HTERT RPE-1 (cell line): Measurements from ENCODE around the gene HNRNPA1L2.
"Not testable (repeated sequence)": the region's sequence is repeated elsewhere in the genome, so short reads cannot be mapped to it uniquely, and the experiment has no call there.

Experiments
- in situ Hi-C: fragments of 300-500 bp; cut with MboI; formaldehyde crosslinking; loops from 4 replicates; pipeline ENCODE4 v1.14.3; 2020; ENCODE audit warnings: low sequenced_read_pairs

The HNRNPA1L2 gene

DNA sequence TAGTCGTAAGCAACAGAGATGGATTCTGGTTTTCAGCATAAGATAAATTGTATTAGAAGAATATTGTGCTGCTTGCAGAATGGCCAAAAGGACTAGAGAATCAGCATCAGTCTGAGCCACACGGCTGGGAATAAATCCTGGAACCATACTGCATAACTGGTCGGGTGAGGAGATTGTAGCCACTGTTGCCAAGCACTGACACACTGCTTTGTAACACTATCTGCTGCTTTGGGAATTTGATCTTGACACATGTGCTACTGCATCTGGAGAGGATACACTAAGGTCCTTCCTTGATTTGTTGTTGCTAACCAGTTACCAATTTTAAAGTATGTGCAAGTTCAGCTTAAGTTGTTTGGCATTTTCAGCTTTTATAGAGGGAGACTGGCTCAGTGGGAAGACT lies 1.9 kb downstream of the HNRNPA1L2 start:
- in situ Hi-C loops: no loop called here

DNA sequence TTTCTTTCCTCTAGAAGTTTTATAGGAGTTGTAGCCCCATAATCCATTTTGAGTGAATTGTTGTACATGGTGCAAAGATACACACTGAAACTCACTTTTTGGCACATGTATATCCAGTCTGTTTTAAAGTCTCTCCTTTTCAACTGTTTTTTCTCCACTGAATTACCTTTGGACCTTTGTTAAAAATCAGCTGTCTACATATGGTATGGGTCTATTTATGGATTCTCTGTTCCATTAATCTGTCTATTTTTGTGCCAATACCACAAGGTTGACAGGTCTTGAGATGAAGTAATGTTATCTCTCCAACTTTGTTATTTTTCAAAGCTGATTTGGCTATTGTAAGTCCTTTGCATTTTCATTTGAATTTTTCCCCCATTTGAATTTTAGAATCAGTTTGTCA lies 4.7 kb downstream of the HNRNPA1L2 start:
- in situ Hi-C loops: no loop called here

DNA sequence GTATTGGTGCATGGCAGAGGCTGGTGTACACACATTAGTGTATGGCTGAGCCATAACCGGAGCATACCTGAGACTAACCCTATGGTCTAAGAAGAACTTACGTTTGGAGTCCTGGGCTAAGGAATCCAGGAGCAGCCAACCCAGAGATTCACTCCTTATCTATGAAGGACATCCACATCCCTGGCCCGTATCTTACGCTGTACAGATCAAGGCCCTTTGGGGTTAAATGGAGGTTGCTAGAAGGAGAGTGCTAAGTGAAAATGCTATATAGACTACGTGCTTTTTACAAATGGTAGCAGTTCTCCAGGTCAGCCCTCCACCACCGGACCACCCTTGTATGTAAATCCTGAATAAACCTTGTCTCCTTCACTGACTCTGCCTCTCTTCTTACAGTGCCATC lies 8.5 kb downstream of the HNRNPA1L2 start:
- in situ Hi-C loops: no loop called here

DNA sequence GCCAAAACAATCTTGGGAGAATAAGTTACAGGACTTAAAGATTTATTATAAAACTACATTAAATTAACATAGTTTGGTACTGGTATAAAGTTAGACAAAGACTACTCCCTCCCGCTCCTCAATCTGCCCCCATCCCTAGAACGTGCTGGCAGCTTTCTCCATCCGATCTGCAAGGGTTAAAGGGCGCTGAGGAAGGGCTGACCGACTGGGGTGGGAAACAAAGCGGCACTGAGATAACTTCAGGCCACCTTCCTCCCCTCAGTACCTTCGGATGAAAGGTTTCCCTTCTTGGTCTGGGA lies 9.6 kb downstream of the HNRNPA1L2 start:
- in situ Hi-C loops: no loop called here

DNA sequence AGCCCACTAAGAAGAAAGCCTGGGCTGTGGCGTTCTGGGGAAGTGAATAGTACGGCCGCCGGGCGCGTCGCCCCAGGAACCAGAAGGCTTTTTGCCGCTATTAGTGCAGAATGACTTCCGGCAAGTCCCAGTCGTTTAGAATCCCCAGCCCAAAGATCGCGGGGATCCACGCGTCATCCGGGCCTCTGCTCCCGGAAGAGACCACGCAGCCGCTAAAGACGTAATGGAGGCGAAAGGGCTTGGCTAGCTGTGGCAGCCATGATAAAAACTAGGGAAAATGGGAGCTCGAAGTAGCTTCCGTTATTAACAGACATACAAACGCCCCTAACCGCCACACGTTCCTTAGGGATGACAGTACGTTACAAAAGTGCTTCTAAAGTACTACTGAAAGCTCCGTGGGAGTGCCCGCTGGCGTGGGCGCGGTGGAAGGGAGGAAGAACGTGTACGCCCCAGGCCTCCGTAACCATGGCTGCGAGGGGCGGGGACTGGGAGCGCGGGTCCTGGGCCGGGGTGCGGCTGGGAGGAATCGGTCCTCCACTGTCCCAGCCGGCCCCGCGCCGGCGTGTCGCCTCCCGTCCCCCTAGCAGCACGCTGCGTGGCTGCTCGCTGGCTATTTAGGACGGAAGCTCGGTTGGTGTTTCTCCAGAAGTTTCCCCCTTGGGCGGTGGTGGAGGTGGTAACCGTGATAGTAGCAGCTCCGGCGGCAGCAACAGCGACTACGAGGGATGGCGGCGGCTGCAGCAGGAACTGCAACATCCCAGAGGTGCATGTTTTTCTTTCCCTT lies 10.2 kb downstream of the HNRNPA1L2 start, which contains the start of gene SUGT1:
SUGT1 (plus strand) TSS at position 641 of the 784 bp plus-strand sequence; CDS start at position 726, 85 bp downstream.
- in situ Hi-C loops: no loop called here

DNA sequence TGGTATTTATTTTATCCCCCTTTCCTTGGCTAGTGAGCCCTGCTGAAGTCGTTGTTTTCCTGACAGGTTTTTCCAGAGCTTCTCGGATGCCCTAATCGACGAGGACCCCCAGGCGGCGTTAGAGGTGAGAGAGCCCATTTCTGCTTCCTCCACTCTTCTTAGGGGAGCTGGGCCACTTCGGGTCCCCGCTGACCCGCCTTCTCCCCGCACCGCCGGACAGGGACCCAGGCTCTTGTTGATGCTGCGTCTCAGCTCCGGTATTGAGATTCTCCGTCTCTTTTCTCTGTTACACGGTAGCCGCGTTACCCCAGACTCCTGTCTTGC lies 10.7 kb downstream of the HNRNPA1L2 start:
- in situ Hi-C loops: no loop called here

DNA sequence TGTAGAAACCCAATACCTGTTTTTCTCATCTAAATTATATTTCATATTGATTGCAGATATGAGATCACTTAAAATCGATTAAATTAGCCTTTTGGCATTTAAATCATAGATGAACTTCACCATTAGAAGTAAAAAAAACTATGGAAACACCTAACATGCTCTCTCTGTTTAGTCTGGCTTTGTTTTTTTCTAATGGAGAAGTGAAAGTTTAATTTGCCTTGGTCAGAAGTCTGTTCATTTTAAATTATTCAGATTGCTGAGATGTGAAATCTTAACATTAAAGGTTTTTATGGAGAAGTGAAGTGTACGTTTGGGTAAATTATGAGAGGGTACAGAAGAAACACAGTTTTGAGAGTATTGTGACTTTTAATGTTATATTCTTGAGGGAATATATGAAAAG lies 17.1 kb downstream of the HNRNPA1L2 start:
- in situ Hi-C loops: no loop called here

DNA sequence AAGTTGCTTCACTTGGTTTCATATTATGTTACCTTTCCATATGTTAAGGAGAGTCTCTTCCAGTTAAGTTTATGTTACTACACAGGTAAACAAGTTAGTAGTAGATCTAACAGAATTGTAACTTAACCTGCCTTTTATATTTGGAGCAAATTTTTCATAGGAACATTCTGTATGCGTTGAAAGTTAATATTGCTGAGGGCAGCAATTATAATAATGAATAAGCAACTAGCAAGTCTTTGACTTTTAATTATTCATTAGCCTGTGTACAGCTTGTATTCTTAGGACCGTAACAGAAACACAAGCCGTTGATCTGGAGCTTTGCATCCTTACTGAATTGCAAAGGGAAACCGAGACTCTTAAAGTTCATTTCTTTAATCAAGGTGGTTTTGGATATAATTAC lies 22.0 kb downstream of the HNRNPA1L2 start:
- in situ Hi-C loops: no loop called here

DNA sequence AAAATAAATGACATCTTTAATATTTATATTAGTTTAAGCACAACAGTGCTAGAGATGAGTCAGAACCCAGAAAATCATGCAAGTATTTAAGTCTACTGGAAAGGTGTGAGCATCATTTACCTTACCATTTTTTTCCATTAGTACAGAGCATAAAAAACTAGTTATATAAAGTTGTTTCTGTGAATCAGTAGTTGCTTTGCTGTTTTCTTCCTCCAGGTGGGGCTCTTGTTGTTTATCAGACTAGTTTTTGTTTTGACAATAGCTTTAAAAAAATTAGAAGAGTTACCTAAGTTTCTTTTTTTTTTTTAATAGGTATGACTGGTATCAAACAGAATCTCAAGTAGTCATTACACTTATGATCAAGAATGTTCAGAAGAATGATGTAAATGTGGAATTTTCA lies 23.1 kb downstream of the HNRNPA1L2 start:
- in situ Hi-C loops: no loop called here

DNA sequence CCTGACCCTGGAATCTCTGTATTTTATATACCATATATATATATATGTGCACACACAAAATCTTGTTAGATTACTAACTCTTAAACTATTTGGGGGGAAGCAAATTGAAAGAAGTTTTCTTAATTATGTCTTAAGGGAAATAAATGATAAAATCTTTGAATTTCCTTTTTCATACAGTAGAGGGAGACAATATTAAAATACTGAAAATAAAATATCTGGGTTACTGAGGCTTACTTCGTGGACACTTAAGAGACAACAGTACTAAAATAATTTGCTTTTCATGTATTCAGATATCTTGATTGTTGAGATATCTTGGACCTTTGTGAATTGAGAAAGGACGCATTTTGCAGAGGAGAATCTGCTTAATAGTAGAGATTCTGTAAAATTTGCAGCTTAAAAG lies 27.4 kb downstream of the HNRNPA1L2 start:
- in situ Hi-C loops: no loop called here

DNA sequence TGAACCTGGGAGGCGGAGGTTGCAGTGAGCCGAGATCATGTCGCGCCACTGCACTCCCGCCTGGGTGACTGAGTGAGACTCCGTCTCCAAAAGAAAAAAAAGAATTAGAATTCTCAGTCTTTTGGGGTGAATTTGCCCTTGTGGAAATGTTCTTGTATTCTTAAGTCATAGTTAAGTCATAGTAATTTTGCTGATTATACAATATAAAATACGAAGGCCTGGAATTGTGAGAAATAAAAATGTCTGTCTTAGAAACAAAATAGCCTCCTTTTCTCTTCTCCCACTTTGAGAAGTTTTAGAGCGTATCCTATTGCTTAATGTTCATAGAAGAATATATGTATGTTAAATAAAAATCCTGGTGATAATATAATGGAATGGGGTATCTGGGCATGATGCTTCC lies 28.5 kb downstream of the HNRNPA1L2 start:
- in situ Hi-C loops: no loop called here

DNA sequence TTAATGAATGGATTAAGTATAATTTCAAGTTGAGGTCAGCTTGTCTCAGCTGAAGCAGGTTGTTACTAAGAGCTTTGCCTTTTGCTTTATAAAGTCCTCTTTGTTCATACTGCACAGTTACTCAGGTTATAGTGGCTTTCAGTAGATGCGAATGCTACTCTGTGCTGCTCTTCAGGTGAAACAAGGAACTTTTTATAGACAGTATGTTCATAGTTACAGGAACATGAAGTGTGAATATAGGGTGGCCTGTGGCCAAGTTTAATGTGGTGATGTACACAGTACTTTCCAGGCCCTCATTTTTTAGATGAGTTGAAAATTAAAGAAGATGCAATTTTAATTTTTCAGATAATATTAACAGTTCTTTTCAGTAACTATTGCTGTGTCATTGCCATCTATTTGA lies 31.2 kb downstream of the HNRNPA1L2 start:
- in situ Hi-C loops: no loop called here

DNA sequence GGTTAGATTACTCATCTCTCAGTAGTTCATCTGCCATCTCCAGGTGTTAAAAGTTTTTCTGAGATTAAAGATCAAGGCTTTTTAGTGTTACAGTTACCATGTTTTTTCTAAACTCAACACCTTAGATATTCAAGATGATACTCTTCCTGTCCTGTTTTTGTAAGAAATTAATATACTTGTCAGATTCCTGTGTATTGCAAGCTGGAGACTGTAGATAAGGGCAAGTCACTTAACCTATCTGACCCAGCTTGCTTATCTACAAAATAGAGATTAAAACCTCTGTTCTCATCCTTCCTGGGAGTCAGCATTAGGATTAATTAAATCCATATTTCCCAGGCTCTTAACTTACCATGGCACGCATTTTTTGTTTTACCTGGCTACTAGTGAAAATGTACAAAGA lies 35.6 kb downstream of the HNRNPA1L2 start:
- in situ Hi-C loops: no loop called here

DNA sequence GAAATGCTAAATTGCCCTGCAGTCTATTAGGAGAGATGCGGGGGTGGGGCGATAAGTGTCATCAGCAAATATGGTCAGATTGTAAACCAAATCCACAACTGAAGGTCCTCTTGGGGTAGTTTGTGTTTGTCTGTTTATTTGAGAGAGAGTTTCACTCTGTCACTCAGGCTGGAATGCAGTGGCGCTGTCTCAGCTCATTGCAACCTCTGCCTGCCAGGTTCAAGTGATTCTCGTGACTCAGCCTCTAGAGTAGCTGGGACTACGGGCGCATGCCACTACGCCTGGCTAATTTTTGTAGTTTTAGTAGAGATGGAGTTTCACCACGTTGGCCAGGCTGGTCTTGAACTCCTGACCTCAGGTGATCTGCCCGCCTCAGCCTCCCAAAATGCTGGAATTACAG lies 43.6 kb downstream of the HNRNPA1L2 start:
- in situ Hi-C loops: not testable (repeated sequence)

DNA sequence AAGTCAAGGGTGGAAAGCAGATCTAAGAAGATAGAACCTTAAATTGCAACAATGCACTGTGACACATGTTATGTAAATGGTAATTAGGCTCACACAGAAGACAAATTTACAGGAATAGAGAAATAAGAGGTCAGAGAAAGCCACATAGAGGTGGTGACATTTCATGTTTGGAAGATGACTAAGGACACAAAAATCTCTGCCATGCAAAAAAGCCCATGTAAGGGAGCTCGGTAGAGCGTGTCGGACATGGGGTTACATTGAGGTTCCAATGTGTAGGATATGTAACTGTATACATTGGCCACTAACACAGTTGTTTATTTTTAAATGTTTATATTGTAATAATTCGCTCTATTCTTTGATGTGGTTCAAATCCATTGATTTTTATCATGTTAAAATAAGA lies 44.1 kb downstream of the HNRNPA1L2 start:
- in situ Hi-C loops: no loop called here
